Keratinocyte (primary cell): ENCODE data around the gene CXXC5.
A peak's percentile ranks its signal among the peaks of the same experiment; 100 is the strongest.

Experiments used
- EZH2 ChIP-seq: IDR thresholded peaks from one replicate; pipeline ENCODE4 v1.6.1; 2012; ENCODE audit warnings: inconsistent platforms, mild to moderate bottlenecking, low read length, moderate library complexity
- TF ChIP-seq, protein P1 (sequence below), 3 experiments: IDR thresholded peaks in 1 of 3; conservative IDR thresholded peaks in 1 of 3; optimal IDR thresholded peaks in 1 of 3; 2 replicates in 2 of 3; 3 replicates in 1 of 3; pipeline versions ENCODE3 to v1.5.1; 2011; ENCODE audit warnings: low read length in 3 of 3, mild to moderate bottlenecking in 3 of 3, moderate library complexity in 2 of 3, control low read depth in 1 of 3, inconsistent platforms in 1 of 3; ENCODE audit not compliant: insufficient read depth in 2 of 3; ENCODE audit errors: extremely low read depth in 1 of 3

DNA sequence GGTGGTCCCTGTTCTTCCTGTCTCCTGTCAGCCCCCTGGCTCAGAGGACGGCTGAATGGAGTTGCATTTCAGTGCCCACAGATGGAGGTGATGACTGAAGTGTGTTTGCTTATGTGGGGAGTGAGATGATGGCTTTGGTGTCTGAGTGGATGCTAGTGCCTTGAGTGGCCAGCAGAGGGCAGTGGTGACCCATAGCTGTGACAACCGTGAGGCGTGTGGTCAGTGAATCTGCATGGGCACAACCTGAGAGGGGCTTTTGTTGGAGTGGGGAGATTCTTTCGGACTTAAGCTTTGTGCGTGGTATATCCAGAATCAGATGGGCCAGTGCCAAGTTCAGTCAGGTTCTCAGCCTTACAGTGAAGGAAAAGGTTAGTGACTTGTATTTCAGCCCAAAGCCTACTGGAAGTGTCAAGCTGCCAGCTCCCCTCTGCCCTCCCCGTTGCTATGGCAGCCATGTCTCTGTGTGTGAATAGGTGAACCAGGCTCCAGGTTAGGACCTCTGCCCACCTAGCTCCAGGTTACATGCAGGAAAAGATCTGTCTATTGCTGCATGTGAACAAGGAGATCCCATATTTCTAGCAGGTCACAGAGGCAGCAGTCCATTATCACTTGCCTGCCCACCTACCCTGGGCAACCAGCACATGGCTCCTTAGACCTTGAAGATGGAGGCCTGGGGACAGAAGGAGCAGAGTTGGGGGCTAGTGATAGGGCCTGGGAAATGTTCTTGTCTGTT is 14.7 kb upstream of the CXXC5 start:
- TF ChIP-seq EZH2, result no peak
- TF ChIP-seq, protein P1, sequence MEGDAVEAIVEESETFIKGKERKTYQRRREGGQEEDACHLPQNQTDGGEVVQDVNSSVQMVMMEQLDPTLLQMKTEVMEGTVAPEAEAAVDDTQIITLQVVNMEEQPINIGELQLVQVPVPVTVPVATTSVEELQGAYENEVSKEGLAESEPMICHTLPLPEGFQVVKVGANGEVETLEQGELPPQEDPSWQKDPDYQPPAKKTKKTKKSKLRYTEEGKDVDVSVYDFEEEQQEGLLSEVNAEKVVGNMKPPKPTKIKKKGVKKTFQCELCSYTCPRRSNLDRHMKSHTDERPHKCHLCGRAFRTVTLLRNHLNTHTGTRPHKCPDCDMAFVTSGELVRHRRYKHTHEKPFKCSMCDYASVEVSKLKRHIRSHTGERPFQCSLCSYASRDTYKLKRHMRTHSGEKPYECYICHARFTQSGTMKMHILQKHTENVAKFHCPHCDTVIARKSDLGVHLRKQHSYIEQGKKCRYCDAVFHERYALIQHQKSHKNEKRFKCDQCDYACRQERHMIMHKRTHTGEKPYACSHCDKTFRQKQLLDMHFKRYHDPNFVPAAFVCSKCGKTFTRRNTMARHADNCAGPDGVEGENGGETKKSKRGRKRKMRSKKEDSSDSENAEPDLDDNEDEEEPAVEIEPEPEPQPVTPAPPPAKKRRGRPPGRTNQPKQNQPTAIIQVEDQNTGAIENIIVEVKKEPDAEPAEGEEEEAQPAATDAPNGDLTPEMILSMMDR (optimal IDR thresholded peaks at IDR 0.05 in 1 of 3, IDR thresholded peaks at IDR 0.05 in 1 of 3, conservative IDR thresholded peaks at IDR 0.05 in 1 of 3; ENCODE audit: extremely low read depth in 1 of 3, insufficient read depth in 2 of 3, low read length in 3 of 3), result peak; percentile 96 to 100 (median 99)
